ENCODE data around the gene HEBP1.

The HEBP1 gene

DNA sequence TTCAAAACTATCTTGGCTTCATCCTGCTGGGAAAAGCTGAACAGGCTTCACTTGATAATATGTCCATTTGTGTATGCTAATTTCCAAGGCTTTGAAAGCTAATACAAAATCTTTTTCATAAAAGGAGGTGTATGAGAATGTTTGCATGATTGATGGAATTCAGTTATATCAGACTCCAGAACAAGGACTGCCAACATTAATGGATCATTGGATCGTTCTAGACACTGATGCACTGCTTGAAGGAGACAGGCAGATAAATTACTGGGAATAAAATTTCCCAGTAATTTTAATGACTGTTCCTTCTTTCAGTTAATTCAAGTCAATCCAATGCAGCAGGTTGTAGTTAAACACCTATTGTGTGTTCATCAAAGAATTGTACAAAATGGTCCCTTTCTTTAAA is 48.6 kb downstream of the HEBP1 start:
- TF ChIP-seq CTCF (IDR thresholded peaks at IDR 0.05; ENCODE audit: borderline replicate concordance, control extremely low read depth, extremely low read depth, insufficient read depth, missing control alignments), result no peak
- DNase-seq (ENCODE audit: low spot score), result no peak
- in situ Hi-C loops (cut with MboI; ENCODE audit: low sequenced_read_pairs, unreplicated experiment), result no loop called here

DNA sequence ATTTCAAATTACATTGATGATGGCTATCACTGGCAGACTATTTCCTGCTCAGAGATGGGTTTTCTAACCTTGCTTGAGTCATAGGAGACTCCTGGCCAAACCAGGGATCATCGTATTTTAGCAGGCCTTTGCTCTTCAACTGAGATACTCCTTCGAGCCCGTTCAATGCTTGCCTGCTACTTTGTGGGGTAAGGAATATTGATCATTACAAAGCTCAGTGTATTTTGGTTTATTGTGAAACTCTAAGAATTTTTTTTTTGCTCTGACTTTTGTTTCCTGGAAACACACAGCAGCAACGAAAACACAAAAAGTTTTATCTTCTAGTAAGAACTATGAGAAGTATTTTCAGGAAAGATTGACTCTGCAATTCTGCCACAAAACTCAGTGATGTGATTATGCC is 52.2 kb downstream of the HEBP1 start:
- no peak for DNase-seq (ENCODE audit: low spot score)
- in situ Hi-C loops (cut with MboI; ENCODE audit: low sequenced_read_pairs, unreplicated experiment), result no loop called here
- TF ChIP-seq CTCF (IDR thresholded peaks at IDR 0.05; ENCODE audit: borderline replicate concordance, control extremely low read depth, extremely low read depth, insufficient read depth, missing control alignments), result no peak

DNA sequence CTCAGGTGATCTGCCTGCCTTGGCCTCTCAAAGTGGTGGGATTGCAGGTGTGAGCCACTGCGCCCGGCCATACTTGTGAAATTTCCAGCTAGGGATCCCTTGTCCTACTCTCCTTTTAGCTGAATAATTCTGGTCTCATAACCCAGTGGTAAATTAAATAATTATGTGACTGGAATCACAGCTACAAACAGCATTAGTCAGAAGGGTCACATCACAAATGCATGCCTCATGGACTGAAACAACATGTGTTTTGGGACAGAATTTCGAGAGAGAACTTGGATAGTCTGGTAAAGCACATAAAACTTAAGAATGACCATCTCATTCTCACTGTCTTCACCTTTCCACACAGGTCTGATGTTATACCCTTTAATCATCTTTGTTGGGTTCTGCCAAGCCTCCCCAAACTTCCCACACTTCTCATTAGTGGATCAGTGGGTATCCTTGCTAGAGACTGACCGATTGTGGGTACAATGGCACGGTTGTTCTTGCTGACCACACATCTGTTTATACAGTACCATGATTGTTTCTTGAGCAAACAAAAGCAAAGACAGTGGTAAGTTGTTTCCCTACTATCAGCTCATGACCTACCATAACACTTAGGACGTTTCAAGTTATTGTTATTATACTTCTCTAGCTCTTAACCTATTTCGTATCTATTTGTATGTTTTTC is 53.2 kb downstream of the HEBP1 start:
- DNase-seq (ENCODE audit: low spot score), result no peak
- TF ChIP-seq CTCF (IDR thresholded peaks at IDR 0.05; ENCODE audit: borderline replicate concordance, control extremely low read depth, extremely low read depth, insufficient read depth, missing control alignments), result no peak
- in situ Hi-C loops (cut with MboI; ENCODE audit: low sequenced_read_pairs, unreplicated experiment), result no loop called here

DNA sequence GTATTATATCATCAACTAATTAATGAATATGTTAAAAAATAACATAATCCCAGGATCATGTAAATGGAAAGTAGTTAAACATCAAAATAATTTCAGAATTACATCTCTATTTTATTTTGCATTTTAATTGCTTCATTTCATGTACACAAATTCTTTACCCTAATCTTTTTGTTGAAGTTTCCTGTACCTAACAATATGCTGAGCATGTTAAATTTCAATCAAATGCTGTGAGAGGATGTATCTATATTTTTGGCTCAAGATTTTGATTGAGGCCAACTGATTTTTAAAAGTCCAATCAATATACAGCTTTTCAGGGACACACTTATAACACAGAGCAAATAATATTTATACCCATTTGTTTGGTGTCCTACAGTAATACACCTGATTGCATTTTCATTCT is 54.5 kb downstream of the HEBP1 start:
- no peak for TF ChIP-seq CTCF (IDR thresholded peaks at IDR 0.05; ENCODE audit: borderline replicate concordance, control extremely low read depth, extremely low read depth, insufficient read depth, missing control alignments)
- in situ Hi-C loops (cut with MboI; ENCODE audit: low sequenced_read_pairs, unreplicated experiment), result no loop called here
- DNase-seq (ENCODE audit: low spot score), result no peak

DNA sequence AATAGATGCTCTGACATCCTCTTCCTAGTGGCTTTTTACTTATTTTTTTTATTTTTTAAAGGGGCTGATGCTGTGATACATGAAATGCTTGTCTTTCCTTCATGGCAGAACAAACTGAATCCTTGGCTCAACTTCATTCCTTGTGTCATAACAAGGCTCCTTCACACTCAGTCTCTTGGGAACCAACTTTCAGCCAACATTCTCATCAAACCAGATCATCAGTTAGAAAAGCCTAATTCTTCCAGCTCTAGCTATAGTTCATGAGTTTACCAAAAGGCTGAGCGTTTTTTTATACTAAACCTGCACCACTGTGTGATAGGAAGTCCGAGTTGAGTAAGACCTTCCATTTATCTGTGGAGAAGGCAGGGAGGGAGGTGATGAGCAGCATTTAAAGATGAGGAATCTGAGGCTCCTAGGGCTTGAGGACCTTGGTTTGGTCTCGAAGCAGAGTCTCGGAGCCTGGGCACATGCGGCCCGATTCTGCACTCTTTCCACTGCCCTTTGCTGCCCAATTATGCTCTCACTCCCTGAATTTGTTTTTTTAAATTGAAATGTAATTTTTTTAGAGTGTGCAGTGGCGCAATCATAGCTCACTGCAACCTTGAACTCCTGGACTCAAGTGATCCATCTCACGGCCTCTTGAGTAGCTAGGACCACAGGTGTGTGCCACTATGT is 56.3 kb downstream of the HEBP1 start:
- TF ChIP-seq CTCF (IDR thresholded peaks at IDR 0.05; ENCODE audit: borderline replicate concordance, control extremely low read depth, extremely low read depth, insufficient read depth, missing control alignments), result no peak
- in situ Hi-C loops (cut with MboI; ENCODE audit: low sequenced_read_pairs, unreplicated experiment), result no loop called here
- DNase-seq (ENCODE audit: low spot score), result no peak

GRCh38 chr12:12941450-12942350 is 58.4 kb downstream of the HEBP1 start:
- no peak for TF ChIP-seq CTCF (IDR thresholded peaks at IDR 0.05; ENCODE audit: borderline replicate concordance, control extremely low read depth, extremely low read depth, insufficient read depth, missing control alignments)
- DNase-seq (ENCODE audit: low spot score), result no peak
- in situ Hi-C loops (cut with MboI; ENCODE audit: low sequenced_read_pairs, unreplicated experiment), result no loop called here

Measured in GM13976 (cell line).